Mesendoderm (in vitro differentiated cells): ENCODE measurements around the gene GMEB2.
A peak's percentile ranks its signal among the peaks of the same experiment; 100 is the strongest.

Experiments used
- DNase-seq: peaks from one replicate; pipeline ENCODE4 v3.0.0; 2013
- H2AK5ac ChIP-seq: 2 replicates; pipeline ENCODE4 v1.6.1; 2013; ENCODE audit warnings: low read length, inconsistent platforms
- H2BK120ac ChIP-seq: 2 replicates; pipeline ENCODE4 v1.6.1; 2013; ENCODE audit warnings: low read depth, mild to moderate bottlenecking, low read length, moderate library complexity, mixed read lengths
- H2BK15ac ChIP-seq: replicated peaks from 2 replicates; pipeline ENCODE4 v1.6.1; 2013; ENCODE audit warnings: low read depth, mild to moderate bottlenecking, moderate library complexity
- H2BK5ac ChIP-seq: 2 replicates; pipeline ENCODE4 v1.6.1; 2013; ENCODE audit warnings: low read length, inconsistent platforms
- H3K18ac ChIP-seq: 2 replicates; pipeline ENCODE4 v1.6.1; 2013; ENCODE audit warnings: mild to moderate bottlenecking, low read length, mixed read lengths
- H3K23ac ChIP-seq: one replicate; pipeline ENCODE4 v1.6.1; 2013; ENCODE audit warnings: low read length
- H3K27ac ChIP-seq: 2 replicates; pipeline ENCODE4 v1.5.1; 2013; ENCODE audit warnings: low read depth, mild to moderate bottlenecking, inconsistent platforms, low read length, moderate library complexity
- H3K27me3 ChIP-seq: 2 replicates; pipeline ENCODE4 v1.6.1; 2013; ENCODE audit warnings: low read length, control low read depth, mild to moderate bottlenecking, inconsistent platforms; ENCODE audit not compliant: insufficient read depth, poor library complexity
- H3K36me3 ChIP-seq: 2 replicates; pipeline ENCODE4 v1.6.1; 2013; ENCODE audit warnings: low read length, inconsistent platforms; ENCODE audit not compliant: control insufficient read depth, insufficient read depth
- H3K4ac ChIP-seq: one replicate; pipeline ENCODE4 v1.6.1; 2013; ENCODE audit warnings: low read depth, mild to moderate bottlenecking, low read length, moderate library complexity
- H3K4me1 ChIP-seq: 2 replicates; pipeline ENCODE4 v1.6.1; 2013; ENCODE audit warnings: low read depth, low read length, inconsistent platforms; ENCODE audit not compliant: control insufficient read depth
- H3K4me2 ChIP-seq: 2 replicates; pipeline ENCODE4 v1.6.1; 2013; ENCODE audit warnings: low read length
- H3K4me3 ChIP-seq: 2 replicates; pipeline ENCODE4 v1.5.1; 2013; ENCODE audit warnings: mild to moderate bottlenecking, low read length
- H3K56ac ChIP-seq: one replicate; pipeline ENCODE4 v1.6.1; 2013; ENCODE audit warnings: low read length
- H3K79me1 ChIP-seq: 2 replicates; pipeline ENCODE4 v1.6.1; 2013; ENCODE audit warnings: low read length, inconsistent platforms
- H3K79me2 ChIP-seq: 2 replicates; pipeline ENCODE4 v1.6.1; 2013; ENCODE audit warnings: mild to moderate bottlenecking, low read length; ENCODE audit not compliant: control insufficient read depth, insufficient read depth
- H3K9ac ChIP-seq: 2 replicates; pipeline ENCODE4 v1.6.1; 2013; ENCODE audit warnings: low read length, inconsistent platforms
- H4K5ac ChIP-seq: one replicate; pipeline ENCODE4 v1.6.1; 2013; ENCODE audit warnings: low read length
- H4K8ac ChIP-seq: one replicate; pipeline ENCODE4 v1.6.1; 2013; ENCODE audit warnings: low read depth, mild to moderate bottlenecking, control low read depth, low read length, moderate library complexity
- WGBS: extraction: QIAGEN DNeasy Blood & Tissue Kit; methylation state at CpG from one replicate; pipeline ENCODE4 v1.1.7; 2013; ENCODE audit warnings: low lambda C conversion rate, missing lambda C conversion rate; ENCODE audit not compliant: insufficient coverage; ENCODE audit errors: extremely low coverage; 5-methylcytosine and 5-hydroxymethylcytosine counted together

The GMEB2 gene

DNA sequence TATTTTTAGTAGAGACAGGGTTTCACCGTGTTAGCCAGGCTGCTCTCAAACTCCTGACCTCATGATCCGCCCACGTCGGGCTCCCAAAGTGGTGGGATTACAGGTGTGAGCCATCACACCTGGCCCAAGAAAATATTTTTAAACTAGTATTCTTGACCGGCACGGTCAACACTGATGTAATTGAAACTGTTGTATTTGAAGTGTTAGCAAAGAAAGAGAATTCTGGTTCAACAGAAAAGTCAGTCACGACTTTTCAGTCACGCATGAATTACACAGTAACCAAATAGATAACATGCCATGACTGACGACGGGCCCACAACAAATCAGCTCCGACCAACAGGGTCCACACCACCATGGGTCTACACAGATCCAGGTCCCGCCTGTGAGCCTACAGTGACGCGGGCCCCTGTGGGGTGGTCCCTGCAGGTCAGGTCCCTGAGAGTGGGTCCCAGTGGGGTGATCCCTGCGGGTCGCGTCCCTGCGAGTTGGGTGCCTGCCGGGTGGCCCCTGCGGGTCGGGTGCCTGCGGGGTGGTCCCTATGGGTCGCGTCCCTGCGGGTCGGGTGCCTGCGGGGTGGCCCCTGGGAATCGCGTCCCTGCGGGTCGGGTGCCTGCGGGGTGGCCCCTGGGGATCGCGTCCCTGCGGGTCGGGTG lies 1.0 kb downstream of the GMEB2 start:
- H3K56ac ChIP-seq: peak overlapping the region; percentile 88
- peak overlapping the region; percentile 93 for H3K27ac ChIP-seq
- no peak overlapping the region for H2BK5ac ChIP-seq
- H2BK15ac ChIP-seq: no peak overlapping the region
- no peaks in the 10 kb centered on the region for H3K4me1 ChIP-seq
- H3K79me2 ChIP-seq: peaks cover 19% of the 10 kb centered on the region
- H3K4ac ChIP-seq: peak overlapping the region; percentile 92
- H4K5ac ChIP-seq: no peak overlapping the region
- H3K79me1 ChIP-seq: peaks cover 8% of the 10 kb centered on the region
- H3K18ac ChIP-seq: peak overlapping the region; percentile 96
- H3K4me2 ChIP-seq: peak overlapping the region; percentile 80
- no peak overlapping the region for H4K8ac ChIP-seq
- no peak overlapping the region for H2BK120ac ChIP-seq
- peak overlapping the region; percentile 65 for H3K4me3 ChIP-seq
- no CpG with 5 or more reads among the region's 36 CpGs for WGBS
- no peaks in the 10 kb centered on the region for H3K27me3 ChIP-seq
- H3K9ac ChIP-seq: peak overlapping the region; percentile 84
- H2AK5ac ChIP-seq: no peak overlapping the region
- no peaks in the 10 kb centered on the region for H3K36me3 ChIP-seq
- peak; percentile 54 for DNase-seq
- no peak overlapping the region for H3K23ac ChIP-seq

DNA sequence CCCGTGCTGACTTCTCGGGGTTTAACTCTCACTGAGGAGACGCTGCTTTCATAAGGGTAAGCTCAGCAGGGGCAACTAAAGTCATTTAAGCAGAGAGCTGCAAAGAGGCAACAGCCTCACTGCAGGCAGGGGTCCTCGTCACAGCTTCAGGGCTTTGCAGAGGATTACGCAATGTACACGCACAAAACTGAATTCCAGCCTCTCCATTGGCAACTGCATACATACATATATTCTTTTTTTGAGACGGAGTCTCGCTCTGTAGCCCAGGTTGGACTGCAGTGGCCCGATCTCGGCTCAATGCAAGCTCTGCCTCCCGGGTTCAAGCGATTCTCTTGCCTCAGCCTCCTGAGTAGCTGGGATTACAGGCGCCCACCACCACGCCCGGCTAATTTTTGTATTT lies 2.4 kb downstream of the GMEB2 start:
- H3K36me3 ChIP-seq: no peaks in the 10 kb centered on the region
- H3K79me1 ChIP-seq: peaks cover 11% of the 10 kb centered on the region
- H2BK15ac ChIP-seq: no peak overlapping the region
- no peak overlapping the region for H3K23ac ChIP-seq
- no peak overlapping the region for H3K18ac ChIP-seq
- H2BK5ac ChIP-seq: no peak overlapping the region
- no peak overlapping the region for H3K27ac ChIP-seq
- no peak overlapping the region for H3K4ac ChIP-seq
- no CpG with 5 or more reads among the region's 15 CpGs for WGBS
- H3K79me2 ChIP-seq: peaks cover 29% of the 10 kb centered on the region
- no peaks in the 10 kb centered on the region for H3K4me1 ChIP-seq
- H3K27me3 ChIP-seq: no peaks in the 10 kb centered on the region
- H2AK5ac ChIP-seq: no peak overlapping the region
- peak; percentile 55 for DNase-seq
- H3K9ac ChIP-seq: no peak overlapping the region
- peak overlapping the region; percentile 49 for H3K56ac ChIP-seq
- no peak overlapping the region for H2BK120ac ChIP-seq
- no peak overlapping the region for H4K5ac ChIP-seq
- no peak overlapping the region for H3K4me3 ChIP-seq
- no peak overlapping the region for H4K8ac ChIP-seq
- no peak overlapping the region for H3K4me2 ChIP-seq

DNA sequence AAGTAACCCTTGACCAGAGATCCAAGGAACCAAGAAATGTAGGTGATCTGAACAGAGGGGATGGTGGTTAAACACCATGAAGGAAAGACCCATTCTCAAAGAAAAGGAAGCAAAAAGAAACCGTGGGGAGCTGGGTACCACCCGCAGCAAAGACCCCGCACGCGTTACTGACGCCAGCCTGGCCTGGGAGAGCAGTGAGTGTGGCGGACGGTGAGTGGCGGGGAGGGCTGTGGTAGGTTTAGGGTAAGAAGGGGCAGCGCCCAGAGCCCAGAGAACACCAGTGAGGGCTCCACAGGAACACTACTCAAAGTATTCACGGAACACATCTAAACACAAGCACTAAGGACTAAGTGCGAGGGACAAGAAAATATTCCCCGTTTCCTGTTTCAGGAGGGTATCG lies 4.2 kb downstream of the GMEB2 start:
- H3K23ac ChIP-seq: no peak overlapping the region
- H2BK15ac ChIP-seq: no peak overlapping the region
- H3K36me3 ChIP-seq: peaks cover 4% of the 10 kb centered on the region
- no peak overlapping the region for H3K4ac ChIP-seq
- no peak overlapping the region for H2BK5ac ChIP-seq
- no peak overlapping the region for H2AK5ac ChIP-seq
- H2BK120ac ChIP-seq: no peak overlapping the region
- H3K4me1 ChIP-seq: no peaks in the 10 kb centered on the region
- 100% methylated on average over 1 of the region's 14 CpGs for WGBS
- no peaks in the 10 kb centered on the region for H3K27me3 ChIP-seq
- H3K79me1 ChIP-seq: peaks cover 21% of the 10 kb centered on the region
- H3K79me2 ChIP-seq: peaks cover 30% of the 10 kb centered on the region
- H3K56ac ChIP-seq: peak overlapping the region; percentile 42
- no peak overlapping the region for H3K9ac ChIP-seq
- no peak overlapping the region for H3K4me2 ChIP-seq
- no peak overlapping the region for H4K8ac ChIP-seq
- no peak overlapping the region for H3K27ac ChIP-seq
- no peak overlapping the region for H3K4me3 ChIP-seq
- DNase-seq: no peak
- no peak overlapping the region for H4K5ac ChIP-seq
- H3K18ac ChIP-seq: no peak overlapping the region

DNA sequence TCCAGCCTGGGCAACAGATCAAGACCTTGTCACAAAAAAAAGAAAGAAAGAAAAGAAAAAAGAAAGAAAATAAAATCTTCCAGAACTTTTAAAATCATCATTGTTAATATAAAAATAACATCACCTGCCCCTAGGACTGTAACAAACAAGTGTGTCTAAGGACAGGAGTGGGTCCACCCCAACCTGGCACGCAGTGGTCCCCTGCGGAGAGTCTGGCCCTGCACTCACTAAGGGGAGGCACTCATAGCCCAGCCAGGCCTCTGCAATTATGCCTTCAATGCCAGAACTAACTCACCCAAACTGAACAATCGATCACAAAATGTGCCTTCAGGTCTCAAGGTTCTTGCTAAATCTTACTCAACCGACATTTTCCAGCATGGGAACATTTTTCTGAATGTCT lies 4.8 kb downstream of the GMEB2 start:
- Histone ChIP-seq H2BK5ac (no peak overlapping the region), H3K23ac (no peak overlapping the region), H3K4me3 (no peak overlapping the region), H3K9ac (no peak overlapping the region), H3K79me1 (peaks cover 21% of the 10 kb centered on the region), H3K4ac (no peak overlapping the region), H3K36me3 (peaks cover 4% of the 10 kb centered on the region), H3K27ac (no peak overlapping the region), H3K27me3 (no peaks in the 10 kb centered on the region), H2BK15ac (no peak overlapping the region), H3K18ac (no peak overlapping the region), H3K4me1 (no peaks in the 10 kb centered on the region), H2BK120ac (no peak overlapping the region), H4K5ac (no peak overlapping the region), H2AK5ac (no peak overlapping the region), H4K8ac (no peak overlapping the region), H3K56ac (no peak overlapping the region), H3K4me2 (no peak overlapping the region), H3K79me2 (peaks cover 30% of the 10 kb centered on the region)
- no CpG with 5 or more reads among the region's 4 CpGs for WGBS
- no peak for DNase-seq

DNA sequence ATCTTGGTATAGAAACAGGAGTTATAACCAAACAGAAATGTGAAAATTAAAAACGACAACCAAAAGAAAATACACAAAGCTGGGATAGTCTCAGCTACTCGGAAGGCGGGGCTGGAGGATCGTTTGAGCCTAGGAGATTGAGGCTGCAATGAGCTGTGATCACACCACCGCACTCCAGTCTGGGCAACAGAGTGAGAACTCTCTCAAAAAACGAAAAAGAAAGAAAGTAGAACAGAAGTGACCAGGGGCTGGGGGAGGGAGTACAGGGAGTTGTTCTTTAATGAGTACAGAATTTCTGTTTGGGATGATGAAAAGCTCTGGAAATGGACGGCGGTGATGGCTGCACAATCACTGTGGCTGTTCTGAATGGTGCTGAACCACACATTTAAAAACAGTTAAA lies 5.9 kb downstream of the GMEB2 start:
- H4K5ac ChIP-seq: no peak overlapping the region
- H2BK120ac ChIP-seq: no peak overlapping the region
- no peak overlapping the region for H3K27ac ChIP-seq
- no peak overlapping the region for H3K18ac ChIP-seq
- H3K4ac ChIP-seq: no peak overlapping the region
- no peaks in the 10 kb centered on the region for H3K27me3 ChIP-seq
- peaks cover 21% of the 10 kb centered on the region for H3K79me1 ChIP-seq
- H3K79me2 ChIP-seq: peaks cover 29% of the 10 kb centered on the region
- H3K36me3 ChIP-seq: peaks cover 4% of the 10 kb centered on the region
- no peak overlapping the region for H3K23ac ChIP-seq
- no peak overlapping the region for H2AK5ac ChIP-seq
- H3K4me1 ChIP-seq: no peaks in the 10 kb centered on the region
- H3K4me3 ChIP-seq: no peak overlapping the region
- H3K4me2 ChIP-seq: no peak overlapping the region
- no CpG with 5 or more reads among the region's 8 CpGs for WGBS
- no peak overlapping the region for H2BK5ac ChIP-seq
- no peak for DNase-seq
- no peak overlapping the region for H3K9ac ChIP-seq
- H4K8ac ChIP-seq: no peak overlapping the region
- H2BK15ac ChIP-seq: no peak overlapping the region
- H3K56ac ChIP-seq: no peak overlapping the region

DNA sequence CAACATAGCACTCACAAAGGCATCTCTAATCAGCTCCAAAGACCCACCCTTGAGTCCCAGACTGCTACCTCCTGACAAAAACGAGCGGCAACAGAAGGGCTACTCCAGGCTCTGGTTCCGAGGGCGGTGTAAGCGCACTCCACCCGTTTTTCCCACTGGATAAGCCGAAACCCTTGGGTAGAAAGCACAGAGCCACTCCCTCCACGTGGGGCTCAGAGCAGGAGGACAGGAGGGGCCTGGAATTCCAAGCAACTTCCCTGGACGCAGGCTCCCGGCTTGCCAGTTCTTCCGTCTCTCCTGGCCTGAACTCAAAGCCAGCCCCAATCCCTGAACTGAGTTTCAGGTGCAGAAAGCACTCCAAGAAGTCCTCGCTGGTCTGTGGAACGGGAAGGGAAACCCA lies 7.4 kb downstream of the GMEB2 start:
- Histone ChIP-seq H3K4me2 (no peak overlapping the region), H3K27me3 (no peaks in the 10 kb centered on the region), H3K4me1 (no peaks in the 10 kb centered on the region), H4K8ac (no peak overlapping the region), H2BK5ac (no peak overlapping the region), H3K4me3 (no peak overlapping the region), H3K36me3 (peaks cover 6% of the 10 kb centered on the region), H3K4ac (no peak overlapping the region), H3K9ac (no peak overlapping the region), H3K27ac (no peak overlapping the region), H2BK120ac (no peak overlapping the region), H3K23ac (no peak overlapping the region), H3K18ac (no peak overlapping the region), H2AK5ac (no peak overlapping the region), H4K5ac (no peak overlapping the region), H3K79me2 (peaks cover 26% of the 10 kb centered on the region), H3K56ac (no peak overlapping the region), H3K79me1 (peaks cover 21% of the 10 kb centered on the region), H2BK15ac (no peak overlapping the region)
- WGBS: no CpG with 5 or more reads among the region's 13 CpGs
- DNase-seq: no peak
